Measurements from ENCODE around the gene PYGB. TPM values are rescaled to one million over a fixed set of nuclear protein-coding genes. Genes with fewer than 3 reads are reported as not detected.

Gene PYGB
- total RNA-seq (2014; rRNA removed) (216 and 245 TPM in 2 replicates), Bru-seq, nascent RNA (percentile 99 among the genes with signal in this experiment), BruChase-seq, experiment 1, labeled RNA remaining after a 6-hour chase (percentile 98 among the genes with signal in this experiment), BruChase-seq, experiment 2, labeled RNA remaining after a 2-hour chase (percentile 99 among the genes with signal in this experiment)
- long read RNA-seq, full-length matches to known transcripts = 2,151 of 3,263 reads
- long read RNA-seq, partial matches to known transcripts = 663 of 3,263 reads
- long read RNA-seq, other reads (novel, unspliced or antisense) = 449 of 3,263 reads

GRCh38 chr20:25247956-25248785 lies at the start of gene PYGB:
Gene PYGB, plus strand, starts transcription at chr20:25248085. Its CDS starts 94 bp downstream, at chr20:25248179.
- Histone ChIP-seq H3K9me2 (replicated peaks; ENCODE audit: low read length) (no peaks in the 10 kb centered on the region), H3K36me3 (ENCODE audit: low read depth, low read length) (peaks cover 22% of the 10 kb centered on the region), H3F3A (ENCODE audit: low read length, unreplicated experiment) (no peaks in the 10 kb centered on the region), H3K79me2 (ENCODE audit: low read length) (peaks cover 63% of the 10 kb centered on the region), H3K27me3 (ENCODE audit: low read length) (no peaks in the 10 kb centered on the region), H3K9ac (ENCODE audit: low read length) (peak within 1 kb of the TSS; percentile 75), H3K4me1 (ENCODE audit: insufficient read depth, low read length) (peaks cover 50% of the 10 kb centered on the region), H3K4me2 (ENCODE audit: low read length) (peak within 1 kb of the TSS; percentile 95), H3K27ac (ENCODE audit: low read length) (peak within 1 kb of the TSS; percentile 72), H4K20me1 (ENCODE audit: low read length) (peaks cover 45% of the 10 kb centered on the region), H2AFZ (ENCODE audit: low read length) (peak within 1 kb of the TSS; percentile 72), H3K4me3 (ENCODE audit: low read length) (peak within 1 kb of the TSS; percentile 92), H3K9me3 (ENCODE audit: low read length) (peaks cover 6% of the 10 kb centered on the region; the same call in 1 of the 2 replicates)
- ChIA-PET POLR2A (ENCODE audit: unreplicated experiment) (interaction anchor here (0.5 to 3.1 kb wide), 7 partner anchors 12 to 53 kb away, joined by 3 to 32 read pairs (median 4); partner anchors contain the start of gene ENTPD6), CTCF (interaction anchor here (0.9 to 2.6 kb wide), 5 partner anchors 13 to 254 kb away, joined by 5 to 32 read pairs (median 6); no protein-coding TSS in a partner anchor)
- BruUV-seq (replicated peaks) = no TSS peak
- TF ChIP-seq EZH2 (IDR thresholded peaks at IDR 0.05; ENCODE audit: low read length, unreplicated experiment) = no peak
- no peak for TF ChIP-seq CTCF (conservative IDR thresholded peaks at IDR 0.05; ENCODE audit: low read depth, low read length)
- TF ChIP-seq EZH2phosphoT487 (IDR thresholded peaks at IDR 0.05; ENCODE audit: borderline replicate concordance, low read length) = no peak
- intact Hi-C loops (cut with micrococcal nuclease) = loop anchor here (1.0 to 10.0 kb wide), 5 partner anchors 10 to 113 kb away; no protein-coding TSS in a partner anchor
- ATAC-seq (peak; percentile 64), DNase-seq (peak; percentile 79)

GRCh38 chr20:25198663-25199383 lies 49.1 kb upstream of the PYGB start:
- Histone ChIP-seq H3K27ac (ENCODE audit: low read length) (no peak overlapping the region), H3K4me3 (ENCODE audit: low read length) (no peak overlapping the region), H3K9ac (ENCODE audit: low read length) (no peak overlapping the region), H3K27me3 (ENCODE audit: low read length) (no peaks in the 10 kb centered on the region), H3K4me1 (ENCODE audit: insufficient read depth, low read length) (peaks cover 39% of the 10 kb centered on the region), H3K4me2 (ENCODE audit: low read length) (0 out of 2 replicates have a peak overlapping the region, but pooled peaks have one; percentile 11), H4K20me1 (ENCODE audit: low read length) (no peaks in the 10 kb centered on the region; the same call in 1 of the 2 replicates), H3K9me2 (replicated peaks; ENCODE audit: low read length) (no peaks in the 10 kb centered on the region), H2AFZ (ENCODE audit: low read length) (no peak overlapping the region), H3K36me3 (ENCODE audit: low read depth, low read length) (peaks cover 5% of the 10 kb centered on the region; the same call in 1 of the 2 replicates), H3K9me3 (ENCODE audit: low read length) (no peaks in the 10 kb centered on the region), H3F3A (ENCODE audit: low read length, unreplicated experiment) (no peaks in the 10 kb centered on the region), H3K79me2 (ENCODE audit: low read length) (peaks cover 82% of the 10 kb centered on the region)
- ATAC-seq (no peak), DNase-seq (no peak)
- no TSS peak for BruUV-seq (replicated peaks)
- intact Hi-C loops (cut with micrococcal nuclease) = loop anchor here (5.0 to 10.0 kb wide), 3 partner anchors 33 to 207 kb away; partner anchors contain the start of genes ABHD12 and APMAP
- CTCF ChIA-PET = interaction anchor here (0.6 kb wide), 1 partner anchor 20 kb away, joined by 5 read pairs; no protein-coding TSS in a partner anchor
- POLR2A ChIA-PET (ENCODE audit: unreplicated experiment) = interaction anchor here (0.7 kb wide), 1 partner anchor 49 kb away, joined by 3 read pairs; the partner anchor contains the start of gene PYGB
- TF ChIP-seq EZH2phosphoT487 (IDR thresholded peaks at IDR 0.05; ENCODE audit: borderline replicate concordance, low read length) (no peak), EZH2 (IDR thresholded peaks at IDR 0.05; ENCODE audit: low read length, unreplicated experiment) (no peak), CTCF (conservative IDR thresholded peaks at IDR 0.05; ENCODE audit: low read depth, low read length) (no peak)

Data from PC-3 (cell line).